ENCODE measurements around the gene ERO1B.

Gene ERO1B

DNA sequence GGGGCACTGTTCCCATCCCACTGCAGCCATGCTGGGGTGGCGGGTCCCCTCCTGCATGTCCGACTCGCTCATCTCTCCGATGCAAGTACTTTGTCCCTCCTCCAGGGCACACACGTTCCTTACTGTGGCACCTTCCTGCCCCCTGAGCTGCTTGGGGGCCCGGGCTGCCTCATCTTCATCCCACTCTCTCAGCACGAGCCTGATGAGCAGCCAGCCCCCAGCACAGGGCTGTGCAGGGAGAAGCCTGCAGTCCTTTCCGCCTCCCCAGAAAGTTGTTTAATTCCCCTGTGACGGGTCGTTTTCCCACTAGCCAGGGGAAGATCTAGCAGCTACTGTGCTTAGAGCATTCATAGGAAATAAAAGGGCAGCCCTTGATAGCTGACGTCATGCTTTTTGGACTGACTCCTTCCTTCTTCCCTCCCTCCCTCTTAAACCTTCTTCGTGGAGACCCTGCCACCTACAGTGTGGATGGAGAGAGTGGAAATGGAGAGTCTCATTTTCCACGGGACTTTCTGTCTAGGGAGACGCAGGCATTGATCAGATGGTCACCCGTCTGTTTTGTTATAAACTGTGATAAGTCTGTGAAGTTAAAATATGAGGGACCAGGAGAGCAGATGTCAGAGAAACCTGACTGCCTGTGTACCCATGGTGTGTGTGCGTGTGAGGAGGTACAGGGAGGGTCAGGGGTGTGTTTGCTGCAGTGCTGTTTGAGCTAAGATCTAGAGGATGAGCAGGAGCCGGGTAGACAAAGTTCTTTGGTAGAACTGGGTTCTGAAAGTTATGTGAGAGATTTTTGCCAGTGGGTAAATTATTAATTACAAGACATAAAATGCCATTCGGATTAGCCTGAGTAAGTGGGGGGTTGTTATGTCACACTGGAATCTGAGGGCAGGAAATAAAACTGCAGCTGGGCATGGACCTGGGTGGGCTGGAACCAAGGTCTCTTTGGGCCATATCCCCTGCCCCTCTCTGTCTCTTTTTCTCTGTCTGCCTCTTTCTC lies 105.1 kb downstream of the ERO1B start:
- DNase-seq: no peak

DNA sequence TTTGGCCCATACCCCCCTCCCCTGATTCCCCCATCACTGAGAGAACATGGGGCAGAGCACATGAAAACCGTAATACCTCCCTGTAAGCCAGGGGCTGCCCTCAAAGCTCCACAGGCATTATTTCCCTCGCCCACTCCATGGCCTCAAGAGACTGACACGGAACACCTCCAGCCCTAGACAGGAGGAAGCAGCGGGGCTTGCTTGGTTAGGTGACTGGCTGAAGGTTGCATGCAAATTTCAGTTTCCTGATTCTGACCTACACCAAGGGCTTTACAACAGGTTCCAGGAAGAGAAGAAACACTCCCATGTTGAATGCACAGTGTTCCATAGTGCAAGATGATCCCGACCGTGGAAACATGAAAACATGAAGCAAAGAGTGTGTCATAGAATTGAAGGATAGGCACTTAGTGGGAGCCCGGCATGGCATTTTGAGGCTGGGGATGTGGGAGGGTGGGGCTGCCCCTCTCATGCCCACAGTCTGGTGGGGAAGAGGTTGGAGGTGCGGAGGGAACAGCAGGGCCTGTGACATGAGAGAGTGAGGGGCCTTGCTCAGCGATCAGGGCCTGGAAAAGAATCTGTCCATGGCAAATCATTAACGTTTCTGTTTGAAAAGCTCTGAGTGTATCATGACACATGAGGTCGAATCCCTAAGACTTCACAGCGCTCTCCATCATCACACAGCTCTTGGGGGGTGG lies 106.0 kb downstream of the ERO1B start:
- DNase-seq: no peak

DNA sequence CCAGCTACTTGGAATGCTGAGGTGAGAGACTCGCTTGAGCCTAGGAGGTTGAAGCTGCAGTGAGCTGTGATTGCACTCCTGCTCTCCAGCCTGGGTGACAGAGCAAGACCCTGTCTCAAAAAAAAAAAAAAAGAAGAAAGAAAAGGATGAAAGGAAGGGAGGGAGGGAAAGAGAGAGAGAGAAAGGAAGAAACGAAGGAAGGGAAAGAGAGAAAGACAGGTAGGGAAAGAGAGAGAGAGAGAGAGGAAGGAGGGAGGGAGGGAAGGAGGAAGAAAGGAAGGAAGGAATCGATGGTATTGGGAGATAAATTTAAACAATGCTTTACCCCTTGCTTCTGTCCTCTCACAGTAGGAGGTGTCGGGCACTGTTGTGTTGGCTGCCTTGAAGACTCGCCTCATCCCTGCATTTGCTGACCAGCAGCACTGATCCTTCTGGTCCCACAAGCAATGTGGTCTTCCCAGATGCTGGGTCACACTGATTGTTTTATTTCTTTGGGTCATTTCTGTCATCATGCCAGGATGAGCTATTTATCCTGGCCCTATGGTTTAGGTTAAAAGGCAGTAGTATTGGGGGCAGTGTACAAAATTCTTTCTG lies 108.5 kb downstream of the ERO1B start:
- DNase-seq: no peak

GRCh38 chr1:236172041-236172579 lies 109.6 kb downstream of the ERO1B start:
- no peak for DNase-seq

GRCh38 chr1:236168716-236169429 lies 112.9 kb downstream of the ERO1B start:
- DNase-seq: no peak

GRCh38 chr1:236167578-236167977 lies 114.2 kb downstream of the ERO1B start:
- no peak for DNase-seq

DNA sequence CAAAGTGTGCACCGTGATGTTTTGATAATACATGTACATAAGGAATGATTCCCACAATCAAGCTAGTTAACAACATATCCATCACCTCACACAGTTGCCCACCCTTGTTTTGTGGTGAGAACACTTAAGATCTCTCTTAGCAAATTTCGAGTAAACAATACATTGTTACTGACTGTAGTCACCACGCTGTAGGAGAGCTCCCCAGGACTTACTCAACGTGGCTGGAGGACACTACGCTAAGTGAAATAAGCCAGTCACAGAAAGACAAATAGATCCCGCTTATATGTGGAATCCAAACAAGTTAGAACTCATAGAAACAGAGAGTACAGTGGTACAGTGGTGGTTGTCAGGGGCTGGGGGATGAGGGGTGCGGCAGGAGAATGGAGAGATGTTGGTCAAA lies 114.6 kb downstream of the ERO1B start:
- DNase-seq: no peak

DNA sequence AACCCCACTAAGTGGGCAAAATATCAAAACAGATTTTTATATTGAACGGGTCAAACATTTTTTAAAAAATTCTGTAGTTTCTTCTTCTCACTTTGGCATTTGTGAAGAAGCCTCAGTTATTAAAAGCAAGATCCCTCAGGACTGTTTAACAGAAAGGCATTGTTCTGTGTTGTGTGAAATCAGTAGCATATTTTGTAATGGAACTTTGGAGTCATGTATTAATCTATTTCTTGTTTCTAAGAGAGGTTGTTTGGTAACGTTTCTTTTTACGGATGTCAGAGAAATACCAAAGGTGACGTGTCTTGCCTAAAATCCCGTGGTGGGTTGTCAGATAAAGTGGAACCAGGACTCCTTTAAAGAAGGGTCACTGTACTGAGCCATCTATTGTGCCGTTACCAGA lies 115.7 kb downstream of the ERO1B start:
- DNase-seq: no peak

All from CD4-positive, alpha-beta T cell treated with Interleukin-17A for 4 hours (primary cell).